COR-L47 (cell line): ENCODE results near the gene FHL1.

Experiments
- DNase-seq: peaks from one replicate; lab custom pipeline; 2025; lab: John Stamatoyannopoulos, UW

Gene FHL1

DNA sequence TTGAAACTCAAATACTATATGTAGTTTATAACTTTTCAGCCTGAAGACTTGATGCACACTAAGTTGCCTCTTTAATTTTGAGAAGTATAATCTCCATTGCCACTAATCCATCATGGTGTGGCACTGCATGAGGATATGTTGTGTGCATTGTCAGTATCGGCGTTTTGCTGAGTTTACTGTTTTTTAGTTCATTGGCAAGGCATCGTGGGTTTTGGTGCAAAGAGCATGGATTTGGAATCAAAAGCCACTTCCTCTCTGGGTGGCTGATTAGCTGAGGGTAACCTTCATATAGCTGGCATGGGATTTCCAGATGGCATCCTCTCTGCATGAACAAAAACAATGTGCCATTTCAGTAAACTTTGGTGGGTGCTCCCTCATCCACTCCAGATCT, 38.7 kb downstream of the FHL1 start:
- DNase-seq: no peak

DNA sequence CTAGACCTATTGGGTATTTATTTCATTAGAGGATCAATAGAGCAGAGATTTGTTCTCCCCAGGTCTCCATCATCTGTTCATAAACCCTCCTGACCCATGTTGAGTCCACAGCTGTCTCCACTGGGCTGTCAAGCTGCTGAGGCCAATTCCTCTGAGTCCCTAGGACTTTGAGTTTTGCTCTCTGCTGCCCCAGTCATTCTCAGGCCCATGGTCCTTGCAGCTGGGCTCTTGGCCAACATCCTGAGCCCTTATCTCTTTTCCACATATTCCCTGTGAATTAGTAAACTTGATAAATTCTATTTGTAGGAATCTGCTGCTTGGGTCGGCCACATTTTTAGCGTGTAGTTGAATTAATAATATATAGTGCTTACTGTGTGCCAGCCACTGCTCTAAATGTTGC, 41.9 kb downstream of the FHL1 start:
- DNase-seq: no peak

DNA sequence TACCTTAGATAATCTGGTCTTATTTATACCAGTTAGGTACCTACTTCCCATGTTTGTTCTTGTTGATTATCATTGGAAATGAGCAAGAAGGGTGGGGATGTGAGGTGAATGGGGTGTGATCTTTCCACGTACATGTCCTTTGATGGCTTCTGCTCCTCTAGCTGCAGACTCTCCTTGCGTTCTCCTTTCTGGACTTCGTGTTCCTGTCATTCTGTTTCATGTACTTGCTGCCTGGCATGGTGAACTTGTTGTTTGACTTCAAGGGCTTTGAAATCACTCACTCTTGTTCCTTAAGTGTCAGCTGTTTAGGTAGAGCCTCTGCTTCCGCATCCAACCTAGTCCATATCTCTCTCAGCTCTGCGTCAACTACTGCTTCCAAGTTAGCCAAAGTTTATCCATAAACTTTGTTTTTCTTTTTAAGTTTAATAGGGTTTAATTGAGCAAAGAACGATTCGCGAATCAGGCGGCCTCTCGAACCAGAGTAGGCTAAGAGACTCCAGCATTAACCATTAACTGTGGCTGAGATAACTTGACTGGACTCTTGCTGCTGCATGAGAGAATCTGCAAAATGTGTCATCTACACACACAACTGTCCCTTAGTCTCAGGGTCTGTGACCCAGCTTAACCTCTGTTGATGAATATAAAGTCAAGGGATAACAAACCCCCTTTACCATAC, 42.8 kb downstream of the FHL1 start:
- DNase-seq: no peak

DNA sequence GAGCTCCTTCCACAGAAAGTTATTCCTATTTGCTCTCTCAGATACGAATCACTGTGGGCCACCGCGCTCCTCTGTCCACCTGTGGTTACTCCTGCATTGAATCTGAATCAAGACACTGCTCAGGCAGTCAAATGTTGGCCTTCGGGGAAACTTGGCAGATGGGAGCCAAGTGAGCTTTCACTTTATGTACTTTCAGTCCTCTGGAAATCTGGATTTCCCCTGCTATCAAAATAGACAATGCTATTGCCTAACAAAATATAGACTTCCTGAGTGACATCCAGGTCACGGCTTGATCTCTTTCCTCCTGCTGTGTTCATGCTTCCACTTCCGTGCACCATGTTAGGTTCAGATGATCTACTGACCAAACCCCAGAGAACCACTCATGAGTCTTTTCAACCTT, 43.8 kb downstream of the FHL1 start:
- DNase-seq: no peak

DNA sequence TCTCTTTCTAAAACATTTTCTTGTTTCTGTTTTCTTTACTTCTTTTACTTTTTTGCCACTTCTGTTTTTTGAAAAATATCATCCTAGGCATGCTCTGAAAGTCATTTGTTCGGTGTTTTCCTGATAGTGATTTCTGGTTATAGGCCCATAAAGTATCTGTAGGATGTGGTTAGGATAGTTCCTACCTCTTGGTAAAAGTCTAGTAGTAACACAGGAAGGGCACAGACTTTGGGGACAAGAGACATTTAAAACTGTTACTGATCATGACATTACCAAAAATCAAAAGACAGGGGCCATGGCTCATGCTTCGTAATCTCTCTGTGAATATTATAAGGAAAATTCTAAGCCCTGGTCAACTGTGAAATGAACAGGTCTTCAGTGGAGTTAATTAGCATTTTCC, 44.8 kb downstream of the FHL1 start:
- DNase-seq: no peak

DNA sequence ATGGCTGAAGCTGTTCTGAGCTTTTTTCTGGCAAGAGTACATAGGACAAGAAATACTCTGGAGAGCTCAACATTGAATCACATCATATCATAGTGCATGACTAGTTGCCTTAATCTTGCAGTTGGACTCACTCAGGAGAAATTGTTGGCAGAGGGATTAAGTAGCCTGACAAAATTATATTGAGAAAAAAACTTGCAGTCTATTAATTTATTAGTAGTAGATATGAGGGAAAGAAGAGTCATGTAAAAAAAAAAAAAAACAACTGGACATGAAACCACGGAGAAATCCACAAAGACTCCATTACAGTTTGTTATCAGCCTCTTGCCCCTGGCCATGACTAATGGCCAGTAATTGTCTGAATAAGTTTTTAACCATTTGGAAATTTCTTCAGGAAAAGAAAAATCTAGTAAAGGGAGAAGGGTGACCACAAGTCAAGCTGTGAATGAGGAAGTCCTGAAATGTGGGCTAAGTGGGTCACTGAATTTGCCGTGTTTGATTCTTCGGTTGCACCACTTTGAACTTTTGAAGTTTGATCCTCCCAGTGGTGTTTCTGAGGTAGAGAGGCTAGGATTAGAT, 45.6 kb downstream of the FHL1 start:
- DNase-seq: no peak

DNA sequence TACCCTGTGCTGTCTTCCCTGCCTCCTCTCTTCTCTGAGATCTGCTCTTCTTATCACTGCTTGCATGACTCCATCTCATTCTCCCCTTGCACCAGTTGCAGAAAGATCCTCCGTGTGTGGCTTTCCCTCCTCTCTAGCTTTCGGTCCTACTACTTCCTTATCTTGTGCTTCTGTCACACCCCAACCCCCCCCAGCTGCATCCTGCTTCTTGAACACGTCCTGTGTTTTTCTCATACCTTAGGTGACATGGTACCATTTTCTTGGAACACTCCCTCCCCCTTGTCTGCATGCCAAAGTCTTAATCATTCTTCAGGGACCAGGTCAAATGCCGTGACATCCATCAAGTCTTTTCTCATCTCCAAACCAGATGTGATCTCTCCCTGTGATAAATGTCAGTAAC, 46.4 kb downstream of the FHL1 start:
- no peak for DNase-seq

DNA sequence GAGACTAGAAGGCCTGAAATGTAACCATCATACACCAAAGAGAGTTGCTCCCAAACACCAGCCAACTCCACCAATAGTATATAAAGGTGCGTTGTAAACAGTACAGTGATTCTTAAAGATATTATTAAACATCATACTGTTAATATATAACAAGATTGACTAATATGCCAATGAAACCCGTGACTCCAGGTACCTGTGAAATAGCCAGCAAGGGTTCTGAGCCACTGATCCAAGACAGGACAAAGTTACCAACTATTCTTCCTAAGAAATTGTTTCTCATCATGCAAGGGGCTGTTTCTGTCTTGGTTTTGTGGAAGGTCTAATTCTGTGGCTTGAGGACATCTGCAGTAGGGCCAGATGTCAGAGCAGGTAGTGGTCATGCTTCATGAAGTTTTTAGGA, 47.2 kb downstream of the FHL1 start:
- DNase-seq: no peak

DNA sequence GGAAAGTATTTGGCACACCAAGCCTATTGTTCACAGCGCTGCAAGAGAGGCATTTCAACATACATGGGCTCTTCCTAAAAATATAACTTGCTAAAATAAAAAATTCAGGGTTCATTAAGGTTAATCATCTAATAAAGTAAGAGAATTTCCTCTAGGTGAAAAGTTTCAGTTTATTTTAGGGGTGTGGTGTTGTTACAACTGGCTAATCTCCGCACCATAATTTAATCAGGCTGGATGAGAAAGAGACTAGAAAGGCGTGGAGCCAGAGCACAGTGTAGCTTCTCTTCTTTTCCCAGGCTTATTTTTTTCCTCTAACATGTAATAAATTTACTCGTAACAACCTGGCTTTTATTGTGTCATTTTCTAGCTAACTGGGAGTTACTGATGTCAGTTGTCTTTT, 47.9 kb downstream of the FHL1 start:
- no peak for DNase-seq

DNA sequence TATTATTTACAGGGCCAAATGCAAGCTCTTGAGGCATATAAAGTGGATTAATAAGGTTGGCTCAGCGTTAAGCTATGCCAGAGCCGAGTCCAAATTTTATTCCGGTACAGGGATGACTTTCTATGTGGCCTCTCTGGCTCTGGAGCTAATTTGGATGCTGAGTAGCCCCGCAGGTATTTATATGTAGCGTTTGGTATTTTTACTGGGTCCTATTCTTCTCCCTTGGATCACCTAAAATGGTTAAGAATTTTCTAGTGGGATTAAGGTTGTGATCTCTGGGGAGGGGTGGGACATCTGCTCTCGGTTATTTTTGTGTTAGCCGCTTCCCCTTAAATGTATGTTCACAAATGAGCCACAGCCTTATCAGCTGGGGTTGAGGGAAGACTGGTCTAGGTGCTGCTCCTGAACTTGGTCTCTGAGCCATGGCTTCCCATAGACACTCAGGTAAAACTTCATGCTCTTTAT, 49.4 kb downstream of the FHL1 start:
- no peak for DNase-seq

DNA sequence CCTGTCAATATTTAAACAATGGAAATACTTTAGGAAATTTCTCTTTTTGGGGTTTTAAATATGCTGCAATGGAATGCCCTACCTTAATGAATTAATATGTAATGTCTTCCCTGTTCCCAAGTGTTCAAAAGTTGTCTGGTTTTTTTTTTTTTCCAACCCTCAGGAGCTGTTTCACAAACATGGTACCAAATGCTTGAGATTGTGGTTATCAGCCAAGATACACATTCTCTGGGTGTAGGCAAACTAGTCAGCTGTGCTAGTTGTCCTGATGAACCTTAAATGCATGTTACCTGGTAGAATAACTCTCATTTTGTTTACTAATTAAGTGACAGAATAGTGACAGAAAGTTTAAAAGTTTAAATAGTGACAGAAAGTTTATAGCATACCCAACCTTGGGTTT, 50.7 kb downstream of the FHL1 start:
- DNase-seq: no peak

DNA sequence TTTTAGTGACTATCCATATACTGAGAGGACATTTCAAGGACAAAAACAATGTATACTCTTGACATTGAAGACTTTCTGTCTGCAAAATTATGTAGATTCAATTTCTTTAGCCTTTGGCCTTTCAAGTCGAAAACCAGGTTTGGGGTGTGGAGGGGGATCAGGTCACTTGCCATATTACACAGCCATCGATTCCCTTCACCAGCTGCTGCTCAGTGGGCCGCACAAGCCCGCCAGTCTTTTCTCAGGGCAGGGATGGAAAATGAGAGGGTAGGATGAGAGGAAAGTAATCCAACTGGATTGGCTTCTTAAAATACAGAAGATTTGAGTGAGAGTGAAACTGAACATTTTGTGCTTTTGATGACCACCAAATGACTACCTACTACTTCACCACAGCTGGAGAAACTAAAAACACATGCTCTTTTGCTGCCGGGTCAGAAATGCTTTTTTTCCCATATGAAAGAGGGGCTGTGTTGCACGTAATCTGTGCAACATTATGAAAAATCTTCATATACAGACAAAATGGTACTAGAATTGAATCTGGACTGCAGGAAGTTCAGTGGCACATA, 51.4 kb downstream of the FHL1 start:
- no peak for DNase-seq

DNA sequence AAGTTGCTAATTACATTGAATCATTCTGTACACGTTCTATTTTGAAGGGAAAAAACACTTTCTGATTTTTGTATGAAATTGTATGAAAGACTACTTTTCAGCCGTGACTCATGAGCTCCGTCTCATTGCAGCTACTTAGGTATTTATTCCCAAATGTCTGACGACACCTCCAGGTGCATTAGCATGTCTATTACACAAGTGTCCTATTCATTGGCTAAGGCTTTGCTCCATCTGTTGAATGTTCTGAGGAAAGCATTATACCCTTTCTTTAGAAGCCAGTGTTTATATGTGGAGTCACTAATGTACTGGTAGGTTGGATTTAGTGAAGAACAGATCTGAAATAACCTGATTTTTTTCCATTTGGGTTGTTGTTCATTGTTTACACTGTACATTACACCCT, 52.0 kb downstream of the FHL1 start:
- no peak for DNase-seq

DNA sequence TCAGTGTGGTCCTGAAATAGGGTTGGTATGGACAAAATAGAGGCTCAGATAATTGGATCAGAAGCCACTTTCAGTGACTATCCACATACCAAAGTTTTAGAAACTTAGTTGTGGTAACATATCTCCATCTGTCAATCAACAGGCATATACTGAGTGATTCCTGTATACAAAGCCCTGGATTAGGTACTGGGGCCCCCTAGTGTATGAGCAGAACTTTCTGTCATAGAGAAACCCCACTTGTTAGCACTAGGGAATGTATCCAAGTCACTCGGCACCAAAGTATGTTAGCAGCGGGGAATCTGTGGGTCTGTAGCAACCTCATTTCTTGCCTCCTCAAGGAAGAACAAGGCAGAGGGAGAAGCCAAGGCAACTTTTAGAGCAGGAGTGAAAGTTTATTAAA, 53.1 kb downstream of the FHL1 start:
- no peak for DNase-seq

DNA sequence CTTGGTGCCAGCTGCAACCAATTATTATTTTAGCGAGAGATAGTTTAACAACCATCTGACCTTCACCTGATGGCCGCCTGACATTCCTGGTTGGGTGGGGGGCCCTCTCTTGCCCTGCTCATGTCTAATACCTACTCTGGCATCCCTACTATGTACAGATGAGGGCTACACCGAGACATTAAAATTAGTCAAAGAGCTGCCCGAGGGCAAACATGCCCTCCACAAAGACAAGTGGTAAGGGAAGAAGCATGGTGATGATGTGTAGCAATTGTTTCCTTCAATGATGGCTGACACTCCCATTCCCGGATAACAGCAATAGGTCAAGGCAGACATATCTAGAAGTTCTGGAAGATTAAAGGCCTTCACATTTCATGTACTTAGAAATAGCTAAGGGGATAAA, 54.3 kb downstream of the FHL1 start:
- no peak for DNase-seq

DNA sequence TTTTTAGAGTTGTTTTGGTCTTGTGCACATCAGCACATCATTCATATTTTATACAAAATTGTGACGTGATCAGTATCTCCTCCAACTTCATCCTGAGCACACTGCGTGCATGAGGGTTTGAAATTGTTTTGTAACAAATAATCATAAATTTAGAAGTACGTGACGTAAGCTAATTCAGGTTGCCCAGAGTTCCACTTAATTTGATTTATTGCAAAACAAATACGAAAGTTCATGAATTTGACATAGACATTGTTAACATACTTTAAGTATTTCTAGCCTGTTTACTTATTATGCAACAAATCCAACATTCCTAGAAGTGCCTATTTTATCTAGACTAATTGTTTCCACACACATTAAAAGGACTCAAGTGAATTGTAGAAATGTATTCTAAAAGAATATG, 55.6 kb downstream of the FHL1 start:
- no peak for DNase-seq

DNA sequence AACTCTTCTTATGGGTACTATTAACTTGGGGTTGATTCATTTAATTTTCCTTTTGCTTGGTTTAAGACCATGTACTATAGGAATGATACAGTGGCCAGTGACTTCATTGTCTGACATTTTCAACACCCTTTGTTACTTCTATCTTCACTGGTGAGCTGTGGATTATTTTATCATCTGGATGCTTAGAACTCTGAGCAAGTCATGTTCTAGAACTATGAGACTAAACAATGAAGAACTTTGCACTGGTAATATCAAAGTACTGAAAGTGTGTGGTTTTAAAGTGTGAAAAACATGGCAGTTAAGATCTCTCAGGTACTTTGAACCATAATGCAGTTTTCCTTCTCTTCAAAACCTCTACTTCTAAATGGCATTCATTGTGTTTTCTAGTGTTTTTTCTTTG, 56.1 kb downstream of the FHL1 start:
- no peak for DNase-seq

DNA sequence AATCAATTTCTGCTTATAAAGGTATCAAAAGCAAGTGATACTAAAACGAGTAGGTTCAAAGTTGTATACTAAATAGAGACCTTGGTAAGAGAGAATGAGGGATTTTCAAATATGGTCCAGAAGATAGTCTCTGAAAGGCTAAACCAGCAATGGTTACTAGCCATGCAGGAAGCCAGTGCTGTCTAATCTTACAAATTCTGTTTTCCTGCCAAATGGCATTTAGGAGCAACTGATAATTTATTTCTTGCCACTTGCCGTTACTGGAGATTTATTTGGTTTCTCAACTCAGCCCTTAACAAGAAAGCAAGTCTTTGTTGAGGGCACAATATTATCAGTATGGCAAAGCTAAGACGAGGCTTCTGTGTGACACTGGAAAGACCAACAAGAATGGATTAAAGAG, 56.6 kb downstream of the FHL1 start:
- no peak for DNase-seq

DNA sequence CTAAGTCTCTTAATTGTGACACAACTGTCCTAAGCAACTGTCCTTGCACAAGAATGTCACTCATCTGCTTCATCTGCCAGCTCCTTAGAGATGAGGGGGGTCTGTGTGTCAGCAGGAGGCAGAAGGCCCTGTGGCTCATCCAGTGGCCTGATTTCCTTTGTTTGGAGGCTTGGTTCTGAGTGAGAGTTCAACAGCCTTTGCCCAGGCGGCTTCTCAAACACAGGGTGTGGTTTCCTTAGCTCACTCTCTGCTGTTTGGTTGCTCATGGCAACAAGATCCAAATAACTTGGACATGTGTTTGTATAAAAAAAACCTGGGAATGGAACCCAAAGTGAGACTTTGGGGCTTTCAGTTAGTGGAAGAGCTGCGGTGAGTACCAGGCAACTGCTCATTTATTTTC, 57.2 kb downstream of the FHL1 start:
- no peak for DNase-seq

DNA sequence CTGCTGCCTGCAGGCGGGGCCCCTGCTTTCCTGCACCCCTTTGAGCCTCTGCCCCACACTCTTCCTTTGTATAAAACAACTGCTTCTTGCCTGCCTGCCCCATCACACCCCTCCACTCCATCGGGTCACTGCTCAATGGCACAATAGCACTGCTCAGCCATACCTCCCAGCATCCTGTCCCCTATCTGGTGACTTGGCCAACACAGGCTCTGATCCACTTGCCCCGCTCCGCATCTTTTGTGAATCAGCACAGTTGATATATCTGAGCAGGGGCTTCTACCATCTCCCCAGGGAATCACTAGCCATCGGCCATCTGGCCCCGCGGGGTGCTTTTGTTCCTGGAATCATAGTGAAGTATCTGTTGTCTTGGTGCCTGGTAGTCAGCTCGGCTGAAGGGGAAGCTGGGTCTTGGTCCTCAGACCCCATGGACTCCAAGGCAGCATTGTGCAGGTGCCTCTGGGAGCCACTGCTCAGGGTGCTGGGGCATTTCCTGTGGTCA, 58.6 kb downstream of the FHL1 start:
- DNase-seq: no peak

DNA sequence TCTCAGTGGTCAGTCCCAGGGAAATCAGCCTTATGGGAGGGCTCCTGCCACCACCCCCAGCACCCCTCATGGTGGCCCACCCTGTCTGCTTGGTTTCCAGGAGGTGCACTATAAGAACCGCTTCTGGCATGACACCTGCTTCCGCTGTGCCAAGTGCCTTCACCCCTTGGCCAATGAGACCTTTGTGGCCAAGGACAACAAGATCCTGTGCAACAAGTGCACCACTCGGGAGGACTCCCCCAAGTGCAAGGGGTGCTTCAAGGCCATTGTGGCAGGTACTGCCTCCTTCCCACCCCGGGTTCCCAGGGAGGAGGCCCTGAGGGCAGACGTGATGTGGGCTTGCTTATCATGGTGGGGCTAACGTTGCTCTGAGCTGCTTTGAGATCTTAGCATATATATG, 59.6 kb downstream of the FHL1 start:
- DNase-seq: no peak

DNA sequence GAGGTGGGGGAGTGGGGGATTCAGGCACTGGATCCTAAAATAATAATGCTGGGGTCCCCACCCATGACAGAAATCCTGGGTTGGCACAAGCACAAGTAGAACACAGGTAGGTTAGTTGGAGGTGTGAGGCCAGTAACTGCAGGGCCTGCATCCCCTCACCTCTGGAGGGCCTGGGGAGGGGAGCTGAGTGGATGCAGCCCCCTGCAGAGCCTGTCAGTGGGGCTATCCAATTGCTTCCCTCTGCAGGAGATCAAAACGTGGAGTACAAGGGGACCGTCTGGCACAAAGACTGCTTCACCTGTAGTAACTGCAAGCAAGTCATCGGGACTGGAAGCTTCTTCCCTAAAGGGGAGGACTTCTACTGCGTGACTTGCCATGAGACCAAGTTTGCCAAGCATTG, 60.2 kb downstream of the FHL1 start:
- no peak for DNase-seq

DNA sequence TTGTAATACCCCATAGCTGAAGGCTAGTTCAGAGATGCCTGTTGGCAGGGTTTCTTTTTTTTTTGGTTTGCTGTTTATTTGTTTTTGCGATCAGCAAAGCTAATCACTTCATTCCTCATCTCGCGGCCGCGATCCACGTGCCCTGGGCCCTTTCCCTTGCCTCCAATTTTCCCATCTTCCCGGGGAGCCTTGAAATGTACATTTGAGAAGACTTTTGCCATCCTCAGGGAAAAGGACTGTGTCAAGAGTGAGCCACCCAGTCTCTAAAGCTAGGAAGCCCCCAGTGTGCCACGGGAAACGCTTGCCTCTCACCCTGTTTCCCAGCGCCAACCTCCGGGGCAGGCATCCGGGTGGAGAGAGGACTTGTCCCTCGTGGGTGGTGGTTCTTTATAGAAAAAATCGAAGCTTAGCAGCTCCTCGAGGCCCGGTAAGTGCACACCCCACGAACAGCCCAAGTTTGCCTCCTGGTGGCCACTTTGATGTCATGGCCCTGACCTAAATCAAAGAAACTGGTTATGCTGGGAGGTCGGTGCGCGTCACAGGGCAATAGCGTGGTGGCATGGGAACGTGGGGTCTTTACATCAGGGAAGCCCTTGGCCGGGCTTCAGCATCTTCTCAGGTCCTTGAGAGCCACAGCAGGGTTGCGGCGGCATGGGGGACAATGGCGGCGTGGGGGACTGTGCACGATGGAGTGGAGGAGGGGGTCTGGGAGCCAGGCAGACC, 61.8 kb downstream of the FHL1 start:
- no peak for DNase-seq
